Measurements from ENCODE around the gene SMLR1. TPM values are rescaled to one million over a fixed set of nuclear protein-coding genes. Genes with fewer than 3 reads are reported as not detected.

The SMLR1 gene
- total RNA-seq, 1 donor from 2014 or later: not detected

DNA sequence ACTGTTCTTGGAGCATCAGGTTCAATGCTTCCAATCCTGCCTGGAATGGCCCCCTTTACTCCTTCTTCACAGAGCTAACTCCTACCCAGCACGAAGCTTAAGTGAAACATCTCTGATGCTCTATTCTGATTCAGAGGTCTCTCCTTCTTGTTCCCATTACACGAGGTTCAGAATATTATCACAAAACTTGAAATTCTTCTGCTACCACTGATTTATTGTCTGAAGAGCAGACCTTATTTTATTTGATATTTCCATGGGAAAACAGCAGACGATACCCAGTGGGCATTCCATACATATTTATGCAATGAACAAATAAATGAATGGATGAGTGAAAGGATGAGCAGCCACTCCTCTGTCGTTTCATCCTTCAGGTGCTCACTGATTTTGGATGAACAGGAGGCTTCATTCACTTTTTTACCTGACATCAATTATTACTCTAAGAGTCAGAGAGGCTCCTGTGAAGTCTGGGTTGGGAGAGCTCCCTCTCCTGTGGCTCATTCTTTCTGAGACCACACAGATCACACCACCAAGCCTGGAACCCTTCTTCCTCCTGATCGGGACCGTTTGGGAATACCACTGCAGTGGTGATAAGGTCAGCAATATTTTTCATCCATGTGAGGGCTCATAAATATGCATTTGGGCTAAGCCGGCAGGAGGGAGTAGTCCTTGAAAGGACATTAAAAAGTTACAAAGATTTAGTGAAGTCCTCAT is 25.8 kb downstream of the SMLR1 start:
- DNase-seq: no peak

DNA sequence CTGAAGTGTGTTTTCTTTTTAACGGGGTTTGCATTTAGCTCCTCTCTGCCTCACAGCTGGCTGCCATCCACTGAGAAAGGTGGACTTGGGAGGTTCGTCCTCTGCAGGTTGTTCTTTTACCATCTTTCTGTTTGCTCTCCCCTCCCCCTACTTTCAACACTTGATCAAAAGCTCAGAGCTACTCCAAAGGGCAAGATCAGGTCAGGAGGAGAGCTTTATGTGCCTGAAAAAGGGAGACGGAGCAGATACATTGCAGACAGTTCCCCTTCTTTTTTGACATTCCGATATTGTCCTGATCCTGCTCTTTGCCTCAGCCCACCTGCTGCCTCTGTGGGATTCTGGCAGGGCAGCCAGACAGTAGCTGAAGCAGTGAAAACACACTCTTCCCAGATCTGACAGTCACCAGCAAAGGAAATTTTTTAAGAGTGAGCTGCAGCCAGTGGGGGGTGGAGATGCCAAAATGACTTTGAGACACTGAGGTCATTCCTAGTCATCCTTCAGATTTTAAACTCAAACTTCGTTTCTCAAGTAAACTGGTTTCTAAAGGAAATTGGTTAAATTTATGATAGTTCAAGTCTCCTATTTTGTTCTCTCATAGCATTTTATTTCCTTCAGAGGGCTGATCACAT is 26.5 kb downstream of the SMLR1 start:
- DNase-seq: no peak

- no peak for DNase-seq
These were observed 30.8 kb downstream of the SMLR1 start for GRCh38 chr6:130858054-130858453.

DNA sequence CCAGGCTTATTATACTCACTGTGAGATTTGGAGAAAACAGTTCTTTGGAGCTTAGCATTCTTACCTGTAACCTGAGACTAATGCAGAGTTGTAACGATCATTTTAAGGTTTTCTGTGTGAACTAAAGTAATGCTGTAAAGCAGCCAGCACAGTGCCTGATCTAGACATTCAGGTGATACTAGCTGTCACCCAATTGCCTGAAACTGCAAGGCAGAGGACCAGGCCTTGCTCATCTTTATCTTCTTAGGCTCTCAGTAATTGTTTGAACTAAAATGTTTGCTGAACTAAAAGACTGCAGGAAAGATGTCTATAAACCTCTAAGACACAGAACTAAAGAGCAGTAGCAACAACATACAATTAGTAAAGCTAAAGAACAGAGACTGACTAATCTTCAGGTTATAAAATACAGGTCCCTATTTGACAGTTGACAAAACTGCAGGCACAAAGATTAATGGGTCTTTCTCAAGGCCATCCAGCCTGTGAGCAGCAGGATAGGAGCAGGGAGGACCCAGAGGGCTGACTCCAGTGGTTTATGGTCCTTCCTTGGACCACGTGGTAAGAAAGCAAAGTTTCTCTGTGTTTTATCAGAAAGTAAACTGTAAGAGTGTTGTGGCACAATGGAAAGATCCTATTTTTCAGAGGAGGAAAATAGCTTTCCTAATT is 31.4 kb downstream of the SMLR1 start:
- no peak for DNase-seq

- DNase-seq: no peak
These were observed 32.1 kb downstream of the SMLR1 start for GRCh38 chr6:130859161-130859867.

DNA sequence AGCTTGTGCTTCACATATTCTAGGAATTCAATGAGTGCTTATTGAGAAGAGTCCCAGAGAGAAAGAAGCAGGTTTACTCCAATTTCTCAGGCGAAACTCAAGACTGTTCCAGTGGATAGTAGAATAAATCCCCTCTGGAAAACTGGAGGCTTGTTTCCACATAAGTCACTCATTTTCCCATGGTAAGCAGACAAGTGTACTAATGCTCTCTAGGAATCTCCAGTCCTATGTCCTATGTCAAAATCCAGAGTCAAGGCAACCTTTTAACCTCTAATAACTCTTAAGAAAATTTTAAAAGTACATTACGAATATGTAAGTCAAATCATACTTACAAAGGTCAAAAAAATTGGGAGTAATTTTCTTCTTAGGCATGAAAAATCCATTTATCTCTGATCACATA is 35.2 kb downstream of the SMLR1 start:
- no peak for DNase-seq

- DNase-seq: no peak
These were observed 36.4 kb downstream of the SMLR1 start for GRCh38 chr6:130863415-130864230.

DNA sequence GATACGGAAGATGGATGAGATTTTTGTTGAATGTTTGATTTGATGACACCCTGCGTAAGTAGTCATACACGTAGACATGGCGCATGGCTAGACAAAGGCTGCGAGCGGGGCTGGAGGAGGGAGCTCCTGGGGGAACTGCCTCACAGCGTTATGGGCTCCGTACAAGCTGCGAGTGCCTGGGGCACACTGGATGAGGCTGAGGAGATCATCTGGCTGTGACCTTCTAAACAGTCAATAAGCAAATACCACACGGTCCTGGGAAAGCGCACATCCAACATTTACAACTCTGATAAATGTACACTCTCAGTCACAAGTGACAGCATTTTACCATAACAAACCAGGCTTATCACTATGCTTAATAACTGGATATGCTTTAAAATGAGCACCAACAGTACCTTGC is 37.1 kb downstream of the SMLR1 start:
- DNase-seq: no peak

DNA sequence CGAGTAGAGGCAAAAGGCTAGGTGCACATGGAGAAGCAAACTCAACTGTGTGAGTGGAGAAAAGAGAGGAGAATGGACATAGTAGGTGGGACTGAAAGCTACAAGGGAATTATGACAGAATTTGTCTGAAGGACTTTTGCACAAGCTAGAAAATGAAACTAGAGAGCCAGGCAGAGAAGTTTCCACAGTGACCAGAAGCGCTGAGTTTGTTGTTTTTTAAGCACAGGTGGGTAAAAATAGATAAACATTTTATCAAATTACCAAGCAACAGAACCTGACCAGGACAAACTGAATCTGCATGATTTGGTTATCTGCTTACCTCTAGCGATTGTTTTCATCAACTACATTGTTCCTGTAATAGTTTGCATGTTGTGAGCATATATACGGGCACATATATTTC is 38.6 kb downstream of the SMLR1 start:
- no peak for DNase-seq

DNA sequence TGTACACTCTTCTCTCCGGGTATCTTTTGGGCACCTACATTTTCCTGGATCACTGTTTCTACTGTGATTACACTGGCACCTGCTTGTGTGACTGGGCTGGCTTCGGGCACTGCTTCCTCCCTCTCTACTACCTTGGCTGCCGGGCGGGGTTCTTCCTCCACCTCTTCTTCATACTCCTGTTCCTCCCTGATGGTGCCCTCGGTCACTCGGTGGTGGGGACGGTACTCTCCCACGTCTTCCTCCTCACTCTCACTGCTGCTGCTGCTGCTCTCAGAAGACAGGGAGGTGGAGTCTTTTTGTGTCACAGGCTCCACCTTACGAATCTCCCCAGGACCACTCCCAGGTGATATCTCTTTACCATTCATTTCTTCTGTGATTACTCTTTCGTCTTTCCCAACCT is 42.5 kb downstream of the SMLR1 start:
- DNase-seq: no peak

- DNase-seq: no peak
These were observed 43.1 kb downstream of the SMLR1 start for GRCh38 chr6:130870179-130870880.

DNA sequence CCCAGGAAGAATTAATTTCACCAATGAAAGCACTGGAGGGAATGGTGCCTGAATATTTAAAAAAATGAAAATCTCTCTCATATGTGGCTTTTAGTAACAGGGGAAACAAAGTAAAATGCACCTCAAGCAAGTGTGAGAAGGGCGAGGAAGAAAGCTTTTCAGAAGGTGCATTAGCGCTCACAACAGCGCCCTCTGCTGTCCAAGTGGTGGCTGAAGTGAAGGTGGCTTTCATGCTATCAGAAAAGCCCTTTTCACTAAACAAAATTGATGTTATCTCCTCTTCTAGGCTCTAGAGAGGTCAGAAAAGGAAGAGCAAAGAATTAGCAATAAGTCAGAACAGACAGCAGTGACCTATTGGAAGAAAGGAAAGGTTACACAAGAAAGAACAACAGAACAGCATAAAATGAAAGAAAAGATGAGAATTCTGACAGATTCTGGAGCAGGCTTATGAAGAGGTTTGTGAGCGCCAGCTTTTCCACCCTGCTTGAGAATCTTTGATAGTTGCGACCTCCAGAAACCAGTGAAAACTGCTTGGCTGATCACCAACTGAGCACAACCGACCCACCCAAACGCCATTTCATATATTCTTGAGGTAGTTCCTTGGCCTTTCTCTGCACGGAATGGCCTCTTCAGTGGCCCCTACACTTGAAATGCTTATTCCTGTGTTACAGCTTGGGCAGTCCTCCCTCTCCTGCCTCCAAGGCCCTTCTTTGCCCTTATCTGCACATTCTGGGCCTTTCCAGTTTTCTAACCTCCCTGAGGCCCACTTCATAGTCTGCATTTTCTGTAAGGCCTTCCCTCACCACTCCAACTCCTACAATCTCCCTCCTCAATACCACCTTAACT is 45.3 kb downstream of the SMLR1 start:
- peak; percentile 28 for DNase-seq

DNA sequence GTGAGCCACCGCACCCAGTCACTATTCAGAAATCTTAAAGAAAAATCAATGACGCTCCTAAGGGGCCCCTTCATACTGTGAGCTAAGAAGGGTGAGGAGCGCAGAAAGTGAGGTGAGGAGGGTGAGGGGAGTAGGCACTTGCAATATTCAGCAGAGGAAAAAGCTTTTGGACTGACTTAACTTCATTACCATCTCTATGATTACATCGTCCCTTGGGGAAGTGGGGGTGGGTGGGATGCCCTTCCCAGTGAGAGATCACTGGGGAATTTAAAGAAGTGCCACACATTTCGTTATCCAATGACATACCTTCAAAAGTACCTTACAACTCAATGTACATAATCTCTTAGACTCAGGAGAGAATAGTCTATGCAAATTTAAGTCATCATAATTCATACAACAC is 46.5 kb downstream of the SMLR1 start:
- DNase-seq: no peak

DNA sequence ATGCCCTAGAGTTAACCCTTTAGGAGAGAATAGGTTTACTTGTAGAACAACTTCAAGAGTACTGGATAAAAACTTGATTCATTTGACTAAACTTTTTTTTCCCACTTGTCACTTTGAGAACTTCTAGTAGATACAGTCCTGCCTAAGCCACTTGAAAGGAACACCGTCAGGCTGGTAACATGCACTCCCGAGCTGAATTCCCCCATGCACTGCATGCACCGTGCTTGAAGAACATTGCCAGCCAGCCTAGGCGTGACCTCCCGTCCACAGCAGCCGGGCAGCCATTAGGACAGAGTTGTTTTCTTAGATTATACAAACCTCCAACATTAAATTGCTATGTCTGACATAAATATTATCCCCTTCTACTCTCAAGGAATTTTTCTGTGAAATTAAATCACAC is 52.6 kb downstream of the SMLR1 start:
- no peak for DNase-seq

- no peak for DNase-seq
These were observed 55.2 kb downstream of the SMLR1 start for GRCh38 chr6:130882370-130882769.

- DNase-seq: peak; percentile 58
These were observed 58.4 kb downstream of the SMLR1 start for GRCh38 chr6:130885392-130886192.
